Measurements from ENCODE around the gene TBC1D4.

GRCh38 chr13:75418186-75418843 lies 63.7 kb downstream of the TBC1D4 start:
- TF ChIP-seq CEBPZ (IDR thresholded peaks at IDR 0.05; ENCODE audit: low read depth, low read length) (no peak), NFIC (IDR thresholded peaks at IDR 0.05; ENCODE audit: low read depth, low read length) (no peak), SUZ12 (IDR thresholded peaks at IDR 0.05; ENCODE audit: unreplicated experiment) (no peak), SUPT20H (IDR thresholded peaks at IDR 0.05; ENCODE audit: borderline replicate concordance, control insufficient read depth, low read depth, low read length) (no peak), NR2C1 (IDR thresholded peaks at IDR 0.05) (no peak), JUND (IDR thresholded peaks at IDR 0.05; ENCODE audit: low read depth, low read length) (no peak)

All from GM12878 (cell line).